Non-pigmented ciliary epithelial cell (primary cell): ENCODE data around the gene ITGBL1.

Experiments used
- DNase-seq: peaks from one replicate; pipeline ENCODE4 v3.0.0-alpha.2; 2010; ENCODE audit warnings: low read depth

Gene ITGBL1

GRCh38 chr13:101747039-101747438, 294.6 kb downstream of the ITGBL1 start:
- no peak for DNase-seq

DNA sequence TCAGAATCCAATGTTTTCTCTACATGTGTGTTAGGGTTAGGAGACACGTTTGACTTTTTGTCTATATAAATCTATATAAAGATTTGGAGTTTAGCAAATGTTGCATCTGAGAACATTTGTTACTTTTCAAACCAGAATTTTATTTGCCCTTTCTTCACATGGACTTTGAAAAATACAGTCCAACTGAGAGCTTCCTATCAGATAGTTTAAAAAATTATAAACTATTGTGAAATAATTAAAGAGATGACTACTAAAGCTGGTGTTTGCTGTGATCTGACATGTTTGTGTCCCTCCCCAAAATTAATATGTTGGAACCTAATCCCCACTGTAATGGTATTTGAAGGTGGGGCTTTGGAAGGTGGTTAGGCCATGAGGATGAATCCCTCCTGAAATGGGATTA, 297.1 kb downstream of the ITGBL1 start:
- no peak for DNase-seq

DNA sequence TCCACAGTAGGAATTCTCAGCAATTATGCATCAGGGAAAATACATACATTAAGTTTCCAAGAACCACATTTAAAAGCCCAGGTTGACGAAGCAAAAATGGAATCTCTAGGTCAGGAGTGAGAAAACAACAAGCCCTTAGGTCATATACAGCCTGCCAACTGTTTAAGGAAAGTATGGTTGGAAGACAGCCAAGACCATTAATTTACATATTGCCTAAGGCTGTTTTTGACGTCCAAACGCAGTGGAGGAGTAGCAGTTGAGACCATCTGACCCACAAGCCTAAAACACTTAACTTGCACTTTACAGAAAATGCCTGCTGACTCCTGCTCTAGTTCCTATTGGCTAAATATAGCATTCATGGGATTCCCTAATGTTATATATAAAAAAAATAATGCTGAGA, 299.0 kb downstream of the ITGBL1 start:
- DNase-seq, result peak; percentile 70

- no peak for DNase-seq
These were observed 300.0 kb downstream of the ITGBL1 start for GRCh38 chr13:101752432-101752831.

DNA sequence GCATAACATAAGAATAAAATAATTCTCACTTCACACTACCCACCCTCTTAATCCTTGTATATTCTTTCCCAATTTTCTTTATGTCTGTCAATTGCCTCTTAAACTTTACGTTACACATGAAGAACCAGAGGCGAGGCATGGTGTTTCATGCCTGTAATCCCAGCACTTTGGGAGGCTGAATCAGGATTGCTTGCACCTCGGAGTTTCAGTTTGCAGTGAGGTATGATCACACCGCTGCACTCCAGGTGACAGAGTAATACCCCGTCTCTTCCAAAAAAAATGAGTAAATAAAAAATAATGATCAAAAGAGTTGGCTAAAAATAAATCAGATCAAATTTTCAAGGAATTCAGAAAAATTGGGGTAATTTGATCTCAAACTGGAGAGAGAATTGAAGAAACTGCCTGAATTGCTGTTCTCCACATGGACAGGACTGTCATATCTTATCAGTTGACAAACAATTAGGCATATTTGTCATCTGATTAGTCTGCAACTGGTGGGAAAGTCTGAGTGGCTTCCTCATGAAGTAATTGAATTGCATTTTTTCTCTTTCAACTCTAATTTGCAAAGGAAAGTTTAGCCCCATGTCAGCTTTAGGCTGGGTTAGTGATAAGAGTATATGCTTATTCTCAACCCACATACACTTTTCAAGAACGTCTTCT, 302.9 kb downstream of the ITGBL1 start:
- no peak for DNase-seq

GRCh38 chr13:101757446-101758039, 305.1 kb downstream of the ITGBL1 start:
- no peak for DNase-seq

- no peak for DNase-seq
These were observed 310.7 kb downstream of the ITGBL1 start for GRCh38 chr13:101763191-101763590.
